H1 (cell line): Measurements from ENCODE around the gene TIMM10. TPM values are rescaled to one million over a fixed set of nuclear protein-coding genes. Genes with fewer than 3 reads are reported as not detected.

Experiments used
- CTCF ChIA-PET: fragments of 300-600 bp; sonication (Branson Sonifier 250); formaldehyde crosslinking; loops from one replicate; lab custom pipeline; 2021; ENCODE audit not compliant: partially characterized antibody; lab: Charles Lee
- POLR2A ChIA-PET: fragments of 300-600 bp; sonication (Branson Sonifier 250); formaldehyde crosslinking; loops from one replicate; lab custom pipeline; 2021; ENCODE audit warnings: inconsistent platforms; ENCODE audit not compliant: partially characterized antibody; lab: Charles Lee
- DNase-seq, 2 experiments: peaks; one replicate each; pipeline versions ENCODE4 v3.0.0 to v3.0.0-alpha.2; 2010 to 2022; ENCODE audit warnings: low spot score in 2 of 2, low read depth in 1 of 2, mixed read lengths in 1 of 2
- FAIRE-seq: peaks from 2 replicates; lab custom pipeline; 2011; peaks lifted over from hg19 to GRCh38; lab: Jason Lieb, UNC
- H2AFZ ChIP-seq: 2 replicates; pipeline ENCODE4 v1.8.1; 2012; ENCODE audit warnings: low read length, inconsistent platforms
- H2AK5ac ChIP-seq: 2 replicates; pipeline ENCODE4 v1.6.1; 2013; ENCODE audit warnings: low read depth, low read length
- H2BK120ac ChIP-seq: replicated peaks from 2 replicates; pipeline ENCODE3; 2013; ENCODE audit warnings: low read depth, low read length, inconsistent platforms
- H2BK12ac ChIP-seq: 2 replicates; pipeline ENCODE4 v1.6.1; 2013; ENCODE audit warnings: low read depth, low read length
- H2BK15ac ChIP-seq: 2 replicates; pipeline ENCODE4 v1.6.1; 2013; ENCODE audit warnings: low read length
- H2BK20ac ChIP-seq: 2 replicates; pipeline ENCODE4 v1.6.1; 2013; ENCODE audit warnings: low read length
- H2BK5ac ChIP-seq: 2 replicates; pipeline ENCODE4 v1.6.1; 2013; ENCODE audit warnings: low read depth, low read length
- H3K14ac ChIP-seq: 2 replicates; pipeline ENCODE4 v1.6.1; 2013; ENCODE audit warnings: inconsistent platforms; ENCODE audit not compliant: insufficient read length
- H3K18ac ChIP-seq: 2 replicates; pipeline ENCODE4 v1.6.1; 2013; ENCODE audit warnings: low read length; ENCODE audit errors: extremely low read depth
- H3K23ac ChIP-seq: 2 replicates; pipeline ENCODE4 v1.6.1; 2013; ENCODE audit warnings: inconsistent platforms; ENCODE audit not compliant: insufficient read length
- H3K23me2 ChIP-seq: 2 replicates; pipeline ENCODE4 v1.6.1; 2013; ENCODE audit warnings: low read depth, low read length
- H3K27ac ChIP-seq: 2 replicates; pipeline ENCODE4 v1.6.1; 2011; ENCODE audit warnings: low read depth, low read length, inconsistent platforms
- H3K27me3 ChIP-seq, 4 experiments: replicated peaks in 1 of 4; 1 replicate in 1 of 4; 2 replicates in 3 of 4; pipeline versions ENCODE4 v1.6.1 to v1.8.1; 2011 to 2013; ENCODE audit warnings: low read length in 3 of 4, mild to moderate bottlenecking in 3 of 4, inconsistent platforms in 2 of 4, mixed read lengths in 2 of 4, moderate library complexity in 1 of 4; ENCODE audit not compliant: control insufficient read depth in 3 of 4, insufficient read depth in 3 of 4; ENCODE audit errors: extremely low read depth in 1 of 4
- H3K36me3 ChIP-seq, 4 experiments: 2 replicates each; pipeline versions ENCODE4 v1.6.1 to v1.8.1; 2011 to 2013; ENCODE audit warnings: mild to moderate bottlenecking in 4 of 4, low read length in 3 of 4, moderate library complexity in 2 of 4, control low read depth in 1 of 4, inconsistent platforms in 1 of 4; ENCODE audit not compliant: insufficient read depth in 4 of 4, control insufficient read depth in 2 of 4
- H3K4ac ChIP-seq: replicated peaks from 2 replicates; pipeline ENCODE3; 2013; ENCODE audit warnings: low read length, low read depth, mixed read lengths, inconsistent platforms; ENCODE audit not compliant: insufficient read length
- H3K4me1 ChIP-seq, 4 experiments: replicated peaks in 1 of 4; 1 replicate in 1 of 4; 2 replicates in 3 of 4; pipeline versions ENCODE4 v1.6.1 to v1.8.1; 2011 to 2013; ENCODE audit warnings: low read length in 3 of 4, inconsistent platforms in 2 of 4, mixed read lengths in 1 of 4; ENCODE audit not compliant: insufficient read depth in 4 of 4, control insufficient read depth in 3 of 4
- H3K4me2 ChIP-seq, 2 experiments: 2 replicates each; pipeline versions ENCODE4 v1.6.1 to v1.8.1; 2011 to 2013; ENCODE audit warnings: low read depth in 2 of 2, low read length in 2 of 2, control low read depth in 1 of 2, inconsistent platforms in 1 of 2, mild to moderate bottlenecking in 1 of 2; ENCODE audit not compliant: insufficient read depth in 1 of 2
- H3K4me3 ChIP-seq, 4 experiments: fragments of 200-600, 300-600 bp in 1 of 4; sonication (generic), shearing (Covaris generic), sonication (Bioruptor Twin) in 1 of 4; 2 replicates each; pipeline versions ENCODE4 v1.5.1 to v1.8.1; 2011 to 2016; ENCODE audit warnings: low read length in 4 of 4, low read depth in 3 of 4, control low read depth in 2 of 4, inconsistent platforms in 2 of 4, mild to moderate bottlenecking in 2 of 4, mixed read lengths in 1 of 4, moderate library complexity in 1 of 4; ENCODE audit not compliant: insufficient read depth in 2 of 4; ENCODE audit errors: extremely low read depth in 1 of 4
- H3K56ac ChIP-seq: replicated peaks from 2 replicates; pipeline ENCODE3; 2013; ENCODE audit warnings: low read depth, mild to moderate bottlenecking, mixed read lengths, low read length, inconsistent platforms; ENCODE audit not compliant: insufficient read length
- H3K79me1 ChIP-seq: 2 replicates; pipeline ENCODE4 v1.6.1; 2013; ENCODE audit warnings: low read depth, low read length, control low read depth
- H3K79me2 ChIP-seq, 2 experiments: 2 replicates each; pipeline versions ENCODE4 v1.6.1 to v1.8.1; 2012 to 2013; ENCODE audit warnings: low read length in 2 of 2, mild to moderate bottlenecking in 2 of 2, inconsistent platforms in 1 of 2; ENCODE audit not compliant: insufficient read depth in 2 of 2, control insufficient read depth in 1 of 2
- H3K9ac ChIP-seq, 4 experiments: replicated peaks in 1 of 4; 1 replicate in 1 of 4; 2 replicates in 3 of 4; pipeline versions ENCODE4 v1.6.1 to v1.8.1; 2011 to 2013; ENCODE audit warnings: low read depth in 3 of 4, low read length in 3 of 4, control low read depth in 2 of 4, mild to moderate bottlenecking in 2 of 4, moderate library complexity in 2 of 4, inconsistent platforms in 1 of 4; ENCODE audit errors: extremely low read depth in 1 of 4
- H3K9me3 ChIP-seq, 2 experiments: 2 replicates each; pipeline versions ENCODE4 v1.6.1 to v1.8.1; 2012 to 2013; ENCODE audit warnings: mild to moderate bottlenecking in 2 of 2, moderate library complexity in 2 of 2, control low read depth in 1 of 2, inconsistent platforms in 1 of 2, low read depth in 1 of 2, low read length in 1 of 2, mixed read lengths in 1 of 2; ENCODE audit not compliant: insufficient read depth in 2 of 2
- H4K20me1 ChIP-seq, 2 experiments: replicated peaks in 1 of 2; 2 replicates each; pipeline versions ENCODE3 to v1.8.1; 2011 to 2013; ENCODE audit warnings: inconsistent platforms in 2 of 2, low read length in 2 of 2, mild to moderate bottlenecking in 1 of 2; ENCODE audit not compliant: insufficient read depth in 2 of 2, control insufficient read depth in 1 of 2
- H4K5ac ChIP-seq: 2 replicates; pipeline ENCODE4 v1.6.1; 2013; ENCODE audit warnings: low read length, low read depth, mixed read lengths, inconsistent platforms; ENCODE audit not compliant: insufficient read length
- H4K8ac ChIP-seq: 2 replicates; pipeline ENCODE4 v1.8.0; 2013; ENCODE audit warnings: mild to moderate bottlenecking, moderate library complexity, low read length, inconsistent platforms; ENCODE audit not compliant: insufficient read depth; ENCODE audit errors: extremely low read depth
- H4K91ac ChIP-seq: replicated peaks from 2 replicates; pipeline ENCODE3; 2013; ENCODE audit warnings: low read length, mixed read lengths, inconsistent platforms; ENCODE audit not compliant: insufficient read length
- ATF3 ChIP-seq: IDR thresholded peaks from 2 replicates; pipeline ENCODE4 v1.6.1; 2011; ENCODE audit warnings: low read depth, mild to moderate bottlenecking, low read length; ENCODE audit not compliant: insufficient read depth
- GABPA ChIP-seq: IDR thresholded peaks from 2 replicates; pipeline ENCODE4 v1.6.1; 2011; ENCODE audit warnings: mild to moderate bottlenecking, low read length, moderate library complexity, borderline replicate concordance; ENCODE audit not compliant: insufficient read depth
- NRF1 ChIP-seq: IDR thresholded peaks from 2 replicates; pipeline ENCODE4 v1.6.1; 2011; ENCODE audit warnings: mild to moderate bottlenecking, low read depth, low read length, improper control_type of control experiment
- RBBP5 ChIP-seq: IDR thresholded peaks from 2 replicates; pipeline ENCODE4 v1.7.1; 2012; ENCODE audit warnings: low read depth, mild to moderate bottlenecking, inconsistent platforms, low read length, moderate library complexity, borderline replicate concordance
- SAP30 ChIP-seq: fragments of 300-600 bp; sonication (generic); IDR thresholded peaks from 2 replicates; pipeline ENCODE4 v1.7.1; 2012; ENCODE audit warnings: low read length, moderate library complexity, mild to moderate bottlenecking, inconsistent platforms; ENCODE audit not compliant: insufficient read depth, insufficient replicate concordance
- SIN3A ChIP-seq, 2 experiments: IDR thresholded peaks in 1 of 2; conservative IDR thresholded peaks in 1 of 2; 2 replicates each; pipeline ENCODE4 v1.6.1; 2011 to 2012; ENCODE audit warnings: low read length in 2 of 2, improper control_type of control experiment in 1 of 2, low read depth in 1 of 2, mild to moderate bottlenecking in 1 of 2
- SUZ12 ChIP-seq: fragments of 200-600 bp; sonication (generic); IDR thresholded peaks from 2 replicates; pipeline ENCODE4 v1.6.1; 2012; ENCODE audit warnings: mild to moderate bottlenecking, inconsistent platforms, low read length, moderate library complexity, mixed read lengths
- TAF1 ChIP-seq: IDR thresholded peaks from 2 replicates; pipeline ENCODE4 v1.6.1; 2011; ENCODE audit warnings: mild to moderate bottlenecking, low read depth, low read length
- TBP ChIP-seq: IDR thresholded peaks from 2 replicates; pipeline ENCODE4 v1.6.1; 2011; ENCODE audit warnings: low read depth, low read length, improper control_type of control experiment
- WGBS, 2 experiments: shearing (Covaris generic) in 1 of 2; methylation state at CpG; one replicate each; pipeline versions ENCODE4 v1.1.6 to v1.1.7; 2013 to 2015; ENCODE audit warnings: low lambda C conversion rate in 2 of 2, mixed read lengths in 2 of 2, inconsistent platforms in 1 of 2, low coverage in 1 of 2, missing lambda C conversion rate in 1 of 2; ENCODE audit not compliant: insufficient replicate concordance in 2 of 2, insufficient coverage in 1 of 2, insufficient read length in 1 of 2; ENCODE audit errors: extremely low coverage in 1 of 2, missing lambda C conversion rate in 1 of 2; 5-methylcytosine and 5-hydroxymethylcytosine counted together
- polyA plus RNA-seq, 7 experiments: library from polyadenylated mRNA; depleted of rRNA in 3 of 7; stranded (reverse) in 5 of 7; unstranded in 2 of 7; fragments of >200 nt in 5 of 7; fragments of 200-250 nt in 2 of 7; gene quantifications; 1 replicate in 5 of 7; 2 replicates in 1 of 7; 4 replicates in 1 of 7; pipeline versions ENCODE4 v1.2.1 to v1.2.3, GENCODE V29; 2011 to 2013; ENCODE audit warnings: missing spikeins in 2 of 7, mixed read lengths in 2 of 7
- total RNA-seq: library from RNA; stranded (reverse); fragmentation: NEBNext Ultra II Directional; extraction: Animal tissue kit (Norgen Biotek cat#: 25700); gene quantifications from 2 replicates; pipeline ENCODE4 v1.2.1, GENCODE V29; 2021

Gene TIMM10
- total and polyA plus RNA-seq, 2 of the 8 experiments (the other 6 are each of a cell fraction or from before 2014, with no cell fraction given), result 117 to 227 TPM

GRCh38 chr11:57515332-57516060 is 15.1 kb downstream of the TIMM10 start, which contains the start of gene SLC43A1:
SLC43A1 (minus strand) TSS chr11:57515702; CDS start chr11:57514111, 1,591 bp downstream.
- Histone ChIP-seq H3K27me3 (peaks cover 0 to 21% (median 10%) of the 10 kb centered on the region in 4 experiments; a peak in 4 of 7 replicates), H3K23ac (no peak within 1 kb of the TSS), H3K14ac (no peak within 1 kb of the TSS), H3K79me2 (peaks cover 0 to 17% of the 10 kb centered on the region in 2 experiments; a peak in 3 of 4 replicates), H3K4me3 (peak within 1 kb of the TSS; percentile 49 to 76 (median 68)), H2BK12ac (peak within 1 kb of the TSS; percentile 39; the same call in 1 of the 2 replicates), H3K27ac (no peak within 1 kb of the TSS), H4K5ac (no peak within 1 kb of the TSS), H4K20me1 (peaks cover 2 to 3% of the 10 kb centered on the region in 2 experiments), H2BK15ac (no peak within 1 kb of the TSS), H3K79me1 (0 out of 2 replicates have a peak, but pooled peaks cover 2% of the 10 kb centered on the region), H3K18ac (peak within 1 kb of the TSS; percentile 87), H3K23me2 (peaks cover 19% of the 10 kb centered on the region; the same call in 1 of the 2 replicates), H2AK5ac (no peak within 1 kb of the TSS), H3K56ac (peak within 1 kb of the TSS; percentile 46), H2BK20ac (no peak within 1 kb of the TSS), H4K91ac (peak within 1 kb of the TSS; percentile 60), H2AFZ (peak within 1 kb of the TSS; percentile 48; the same call in 1 of the 2 replicates), H4K8ac (peak within 1 kb of the TSS; percentile 91; the same call in 1 of the 2 replicates), H3K36me3 (no peaks in the 10 kb centered on the region), H3K4me2 (peak within 1 kb of the TSS; percentile 56 to 95), H3K4ac (peak within 1 kb of the TSS; percentile 23), H3K9ac (peak within 1 kb of the TSS; percentile 0 to 56 (median 50); a peak in 6 of 7 replicates), H3K4me1 (peaks cover 3 to 10% (median 5%) of the 10 kb centered on the region in 4 experiments), H2BK5ac (no peak within 1 kb of the TSS; the same call in 1 of the 2 replicates), H2BK120ac (peak within 1 kb of the TSS; percentile 13), H3K9me3 (no peaks in the 10 kb centered on the region)
- CTCF ChIA-PET, result interaction anchor here (0.6 to 25.4 kb wide), 10 partner anchors 12 to 151 kb away, joined by 3 to 1146 read pairs (median 4); partner anchors contain the start of genes RTN4RL2 and TIMM10
- POLR2A ChIA-PET, result interaction anchor here (0.8 to 8.4 kb wide), 20 partner anchors 10 to 192 kb away, joined by 3 to 110 read pairs (median 15); partner anchors contain the start of genes RTN4RL2, SMTNL1, TIMM10 and YPEL4
- WGBS, 2 experiments, result 1% methylated on average over 65 of the region's 66 CpGs; no CpG with 5 or more reads in 1 of the 2 experiments
- DNase-seq (peak in 1 of 2 experiments; percentile 66), FAIRE-seq (no peak)
- TF ChIP-seq SUZ12 (peak; percentile 49), SIN3A (conservative IDR thresholded peaks at IDR 0.05 in 1 of 2, IDR thresholded peaks at IDR 0.05 in 1 of 2; ENCODE audit: low read depth in 1 of 2, low read length in 2 of 2) (peak in 1 of 2 experiments; percentile 81; a peak in 1 of 4 replicates), GABPA (peak; percentile 17; the same call in 1 of the 2 replicates), TAF1 (0 out of 2 replicates have a peak, but pooled peaks have one; percentile 31), ATF3 (0 out of 2 replicates have a peak, but pooled peaks have one; percentile 21), TBP (0 out of 2 replicates have a peak, but pooled peaks have one; percentile 13), NRF1 (no peak), RBBP5 (peak; percentile 67; the same call in 1 of the 2 replicates), SAP30 (peak; percentile 74)
